Psoas muscle (tissue), 8 donors: ENCODE data around the gene ACOX3. TPM values are rescaled to one million over a fixed set of nuclear protein-coding genes. Genes with fewer than 3 reads are reported as not detected.

Source experiments
- ATAC-seq, 4 donors: fragments of 200-7000 bp; cut with Tn5 transposase; one replicate each; pipeline ENCODE4 v1.9.1; 2020; ENCODE audit warnings: moderate library complexity in 3 of 4, mild to moderate bottlenecking in 2 of 4
- DNase-seq, 2 donors: peaks; one replicate each; pipeline ENCODE4 v3.0.0-alpha.2; 2020
- H3K27ac ChIP-seq: fragments of 200-600 bp; one replicate; pipeline ENCODE4 v1.8.0; 2022
- H3K27me3 ChIP-seq, 3 donors: fragments of 200-600 bp in 1 of 3; one replicate each; pipeline versions ENCODE4 v1.6.1 to v1.8.0; 2013 to 2022; ENCODE audit warnings: low read length in 2 of 3, mild to moderate bottlenecking in 2 of 3, moderate library complexity in 1 of 3; ENCODE audit not compliant: insufficient read depth in 3 of 3
- H3K36me3 ChIP-seq, 2 donors: fragments of 200-600 bp in 1 of 2; one replicate each; pipeline versions ENCODE4 v1.6.1 to v1.8.0; 2013 to 2022; ENCODE audit warnings: low read depth in 1 of 2, mild to moderate bottlenecking in 1 of 2, moderate library complexity in 1 of 2; ENCODE audit not compliant: insufficient read depth in 1 of 2
- H3K4me1 ChIP-seq: fragments of 200-600 bp; one replicate; pipeline ENCODE4 v1.8.0; 2022
- H3K4me3 ChIP-seq: fragments of 200-600 bp; one replicate; pipeline ENCODE4 v1.8.0; 2022; ENCODE audit warnings: mild to moderate bottlenecking
- H3K9me3 ChIP-seq: fragments of 200-600 bp; one replicate; pipeline ENCODE4 v1.8.0; 2022
- CTCF ChIP-seq: fragments of 200-600 bp; IDR thresholded peaks from one replicate; pipeline ENCODE4 v1.8.0; 2022; ENCODE audit warnings: antibody characterized with exemption
- WGBS, 3 donors: extraction: QIAGEN DNeasy Blood & Tissue Kit; methylation state at CpG; one replicate each; pipeline versions ENCODE4 v1.1.6 to v1.1.7; 2013; 5-methylcytosine and 5-hydroxymethylcytosine counted together
- intact Hi-C, 2 donors: fragments of 100-400 bp; cut with DNase I; formaldehyde crosslinking; loops; one replicate each; pipeline versions ENCODE4 v1.11.0 to v1.14.2; 2022
- polyA plus RNA-seq, 3 donors: library from polyadenylated mRNA; stranded (reverse); fragments of 200-250 nt; gene quantifications; one replicate each; pipeline ENCODE4 v1.2.3, GENCODE V29; 2013
- total RNA-seq, 4 donors: library from RNA; stranded (reverse); fragmentation: NEBNext Ultra II Directional in 2 of 4; extraction: Animal tissue kit (Norgen Biotek cat#: 25700) in 2 of 4; gene quantifications; one replicate each; pipeline versions ENCODE4 v1.2.1 to v1.2.4, GENCODE V29; 2021 to 2023
- donor health status: healthy with polysubstance abuse.
- donor health status: DM: no; HTN: no; CAD: no; lungs with moderate emphysema.
- donor health status: Bipolar disorder and iron deficiency.
- donor health status: healthy.
- donor health status: DM: yes; HTN: yes; CAD: no.
- donor health status: DM: no; HTN: no; CAD: no.
- donor health status: DM: no; HTN: no; CAD: no.
- donor health status: DM: yes; HTN: yes; CAD: no.

Gene ACOX3
- total and polyA plus RNA-seq, 7 donors, result 5.6 to 18.8 (median 10.8) TPM

GRCh38 chr4:8469550-8469949 is 29.0 kb upstream of the ACOX3 start:
- Histone ChIP-seq H3K9me3 (no peaks in the 10 kb centered on the region), H3K27ac (no peak overlapping the region), H3K27me3 (no peaks in the 10 kb centered on the region), H3K36me3 (peaks cover 0 to 65% of the 10 kb centered on the region in 2 donors), H3K4me3 (no peak overlapping the region), H3K4me1 (no peaks in the 10 kb centered on the region)
- 92 to 96% (median 93%) methylated on average over 13 to 14 of the region's 14 CpGs for WGBS, 3 donors
- ATAC-seq (no peak), DNase-seq (no peak)
- intact Hi-C loops, result loop anchor here in 1 of 2 donors (10.0 kb wide), 1 partner anchor 125 kb away; the partner anchor contains the start of gene CPZ
- TF ChIP-seq CTCF, result no peak

- intact Hi-C loops, result loop anchor here (1.0 to 10.0 kb wide), 2 partner anchors 125 to 126 kb away; partner anchors contain the start of gene CPZ (in 1 of the 2)
Measured at GRCh38 chr4:8468746-8469535, 28.4 kb upstream of the ACOX3 start.

GRCh38 chr4:8467016-8467415 is 26.5 kb upstream of the ACOX3 start:
- H3K4me3 ChIP-seq, result no peak overlapping the region
- DNase-seq (no peak), ATAC-seq (no peak)
- WGBS, 3 donors, result 93 to 98% (median 95%) methylated on average over 17 to 18 of the region's 18 CpGs
- no peaks in the 10 kb centered on the region for H3K4me1 ChIP-seq
- no peak for TF ChIP-seq CTCF
- H3K27me3 ChIP-seq, result no peaks in the 10 kb centered on the region
- H3K9me3 ChIP-seq, result no peaks in the 10 kb centered on the region
- intact Hi-C loops, result loop anchor here in 1 of 2 donors (10.0 kb wide), 1 partner anchor 128 kb away; the partner anchor contains the start of gene CPZ
- H3K27ac ChIP-seq, result no peak overlapping the region
- H3K36me3 ChIP-seq, result peaks cover 0 to 87% of the 10 kb centered on the region in 2 donors

More at GRCh38 chr4:8468746-8469535, 28.4 kb upstream of the ACOX3 start:
- DNase-seq, result peak; percentile 44 to 79
- H3K9me3 ChIP-seq, result no peaks in the 10 kb centered on the region
- H3K4me1 ChIP-seq, result no peaks in the 10 kb centered on the region
- TF ChIP-seq CTCF, result peak; percentile 86
- no peak overlapping the region for H3K27ac ChIP-seq
- H3K27me3 ChIP-seq, result no peaks in the 10 kb centered on the region
- 50 to 54% (median 54%) methylated on average over 21 of the region's 21 CpGs for WGBS, 3 donors
- no peak overlapping the region for H3K4me3 ChIP-seq
- H3K36me3 ChIP-seq, result peaks cover 0 to 71% of the 10 kb centered on the region in 2 donors
- peak; percentile 70 to 80 (median 76) for ATAC-seq

GRCh38 chr4:8465615-8466611 is 25.4 kb upstream of the ACOX3 start:
- H3K4me1 ChIP-seq, result no peaks in the 10 kb centered on the region
- intact Hi-C loops, result loop anchor here in 1 of 2 donors (10.0 kb wide), 1 partner anchor 129 kb away; the partner anchor contains the start of gene CPZ

More at GRCh38 chr4:8465615-8466611, 25.4 kb upstream of the ACOX3 start:
- Histone ChIP-seq H3K27ac (no peak overlapping the region), H3K9me3 (no peaks in the 10 kb centered on the region), H3K36me3 (peaks cover 0 to 86% of the 10 kb centered on the region in 2 donors), H3K4me3 (no peak overlapping the region), H3K27me3 (no peaks in the 10 kb centered on the region)
- TF ChIP-seq CTCF, result no peak
- ATAC-seq (no peak), DNase-seq (no peak)
- 80 to 86% (median 85%) methylated on average over 31 of the region's 31 CpGs for WGBS, 3 donors
